Glomerular visceral epithelial cell (primary cell): ENCODE results near the gene DCLK3.
A peak's percentile ranks its signal among the peaks of the same experiment; 100 is the strongest.

ENCODE experiments used
- DNase-seq: peaks from one replicate; pipeline ENCODE4 v3.0.0-alpha.2; 2016; ENCODE audit errors: extremely low spot score

DCLK3 gene

DNA sequence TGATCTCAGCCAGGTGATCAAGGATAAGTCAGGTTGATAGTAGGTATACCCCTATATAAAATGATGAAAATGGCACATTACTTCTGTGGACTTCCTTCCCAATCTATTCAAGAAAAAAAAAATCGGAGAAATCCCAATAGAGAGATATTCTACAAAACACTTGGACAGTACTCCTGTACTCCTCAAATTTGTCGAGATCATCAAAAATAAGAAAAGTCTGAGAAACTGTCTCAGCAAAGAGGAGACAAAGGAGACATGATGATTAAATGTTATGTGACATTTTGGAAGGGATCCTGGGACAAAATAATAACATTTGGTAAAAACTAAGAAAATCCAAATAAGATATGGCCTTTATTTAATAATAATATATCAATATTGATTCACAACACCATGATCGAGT is 94.6 kb downstream of the DCLK3 start:
- DNase-seq = no peak

DNA sequence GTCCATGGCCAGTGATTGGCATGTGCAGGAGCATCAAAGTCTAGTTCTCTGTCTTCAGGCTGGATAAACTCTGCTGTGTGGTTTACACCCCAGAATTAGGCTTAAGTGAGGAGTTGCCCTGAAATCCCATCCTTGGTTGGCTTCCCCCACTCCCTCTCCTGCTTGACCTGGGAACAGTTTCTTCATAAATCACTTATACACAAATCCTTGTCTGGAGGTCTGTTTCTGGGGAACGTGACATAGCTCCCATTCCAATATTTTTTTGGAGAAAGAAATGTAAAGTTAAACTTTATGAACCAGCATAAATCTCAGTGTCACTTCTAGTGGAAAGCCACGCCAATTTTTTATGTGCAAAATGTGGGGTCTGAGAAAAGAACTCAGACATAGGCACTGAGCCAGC is 98.2 kb downstream of the DCLK3 start:
- DNase-seq = no peak

DNA sequence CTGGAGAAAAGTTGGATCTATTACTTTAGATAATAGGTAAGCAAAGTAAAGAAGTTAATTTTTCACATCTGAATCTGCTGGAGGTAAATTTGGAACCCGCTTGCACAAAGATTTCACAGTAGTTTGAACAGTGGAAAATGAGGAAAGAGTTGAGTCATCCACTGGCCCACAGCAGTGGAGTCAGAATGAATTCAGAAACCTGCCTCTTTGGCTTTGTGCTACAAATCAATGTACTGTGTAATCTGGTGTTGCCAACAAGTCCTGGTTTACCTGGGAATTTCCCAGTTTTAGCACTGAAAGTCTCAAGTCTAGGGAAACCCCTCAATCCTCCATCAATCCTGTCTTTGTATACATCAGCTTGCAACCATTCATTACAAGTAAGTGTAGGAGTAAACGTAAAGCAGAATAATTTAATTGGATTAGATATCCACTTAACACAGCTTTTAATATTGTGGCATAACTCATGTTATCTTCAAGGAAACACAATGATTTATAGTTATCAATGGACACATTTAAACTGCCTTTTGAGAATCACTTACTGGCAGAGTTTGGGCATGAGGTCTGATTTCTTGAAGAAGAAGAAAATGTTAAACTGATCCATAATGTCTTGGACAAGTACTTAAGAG is 100.6 kb downstream of the DCLK3 start:
- DNase-seq = peak; percentile 83

- no peak for DNase-seq
Measured at GRCh38 chr3:36662626-36663025, 101.7 kb downstream of the DCLK3 start.
